NB4 (cell line): ENCODE data around the gene PRCP.

ENCODE experiments used
- DNase-seq: peaks from one replicate; pipeline ENCODE4 v3.0.0; 2010; ENCODE audit warnings: low read depth
- H3K4me3 ChIP-seq: one replicate; pipeline ENCODE4 v1.5.1; 2011; ENCODE audit warnings: mild to moderate bottlenecking, low read depth, low read length, moderate library complexity
- CTCF ChIP-seq: IDR thresholded peaks from one replicate; pipeline ENCODE4 v1.5.1; 2012; ENCODE audit warnings: low read depth, low read length
- MAX ChIP-seq: IDR thresholded peaks from 2 replicates; pipeline ENCODE4 v1.6.1; 2011; ENCODE audit warnings: low read depth, low read length
- MYC ChIP-seq: IDR thresholded peaks from 2 replicates; pipeline ENCODE4 v1.6.1; 2011; ENCODE audit warnings: low read depth, low read length
- POLR2A ChIP-seq: IDR thresholded peaks from 2 replicates; pipeline ENCODE4 v1.6.1; 2011; ENCODE audit warnings: mild to moderate bottlenecking; ENCODE audit not compliant: insufficient read length; ENCODE audit errors: extremely low read depth

PRCP gene

GRCh38 chr11:82794490-82794889 lies 105.7 kb downstream of the PRCP start:
- no peak overlapping the region for H3K4me3 ChIP-seq
- no peak for TF ChIP-seq MYC
- TF ChIP-seq POLR2A = no peak
- TF ChIP-seq MAX = no peak
- no peak for TF ChIP-seq CTCF
- no peak for DNase-seq

GRCh38 chr11:82792822-82793569 lies 107.2 kb downstream of the PRCP start:
- H3K4me3 ChIP-seq = no peak overlapping the region
- DNase-seq = no peak
- no peak for TF ChIP-seq POLR2A
- TF ChIP-seq MAX = no peak
- no peak for TF ChIP-seq CTCF
- TF ChIP-seq MYC = no peak

- DNase-seq = no peak
- no peak overlapping the region for H3K4me3 ChIP-seq
- no peak for TF ChIP-seq MAX
- TF ChIP-seq CTCF = no peak
- TF ChIP-seq MYC = no peak
- no peak for TF ChIP-seq POLR2A
These were observed 107.9 kb downstream of the PRCP start for GRCh38 chr11:82792319-82792718.

- no peak overlapping the region for H3K4me3 ChIP-seq
- no peak for DNase-seq
- TF ChIP-seq MAX = no peak
- TF ChIP-seq CTCF = no peak
- no peak for TF ChIP-seq MYC
- TF ChIP-seq POLR2A = no peak
These were observed 108.5 kb downstream of the PRCP start for GRCh38 chr11:82791779-82792178.

GRCh38 chr11:82790723-82791484 lies 109.3 kb downstream of the PRCP start:
- no peak for DNase-seq
- no peak overlapping the region for H3K4me3 ChIP-seq
- TF ChIP-seq CTCF (no peak), MYC (no peak), POLR2A (no peak), MAX (no peak)
